Mesothelial cell of epicardium (in vitro differentiated cells): Measurements from ENCODE around the gene LENG9. TPM values are rescaled to one million over a fixed set of nuclear protein-coding genes. Genes with fewer than 3 reads are reported as not detected.

ENCODE experiments used
- DNase-seq, 2 experiments: peaks; one replicate each; pipeline ENCODE4 v3.0.0; 2021; ENCODE audit warnings: low spot score in 2 of 2; ENCODE audit not compliant: unreplicated experiment in 2 of 2
- H3K27ac Mint-ChIP-seq: 2 replicates; pipeline ENCODE4 v1.8.0; 2021; ENCODE audit warnings: mixed read lengths
- H3K27me3 Mint-ChIP-seq: 2 replicates; pipeline ENCODE4 v1.8.0; 2021; ENCODE audit warnings: low read depth, mixed read lengths
- H3K36me3 Mint-ChIP-seq: 2 replicates; pipeline ENCODE4 v1.8.0; 2021; ENCODE audit warnings: mixed read lengths
- H3K4me1 Mint-ChIP-seq: 2 replicates; pipeline ENCODE4 v1.8.0; 2021; ENCODE audit warnings: mixed read lengths
- H3K4me3 Mint-ChIP-seq: 2 replicates; pipeline ENCODE4 v1.8.0; 2021; ENCODE audit warnings: mild to moderate bottlenecking, moderate library complexity, mixed read lengths
- H3K9me3 Mint-ChIP-seq: 2 replicates; pipeline ENCODE4 v1.8.0; 2021; ENCODE audit warnings: mixed read lengths
- CTCF ChIP-seq: fragments of 200-600 bp; sonication (generic); IDR thresholded peaks from one replicate; pipeline ENCODE4 v1.5.0; 2021; ENCODE audit warnings: antibody characterized with exemption; ENCODE audit not compliant: unreplicated experiment
- total RNA-seq: library from RNA; stranded (reverse); gene quantifications from 3 replicates; pipeline ENCODE4 v1.2.1, GENCODE V29; 2021

Gene LENG9
- total RNA-seq, 1 donor from 2014 or later = 5.8 TPM

- H3K4me3 Mint-ChIP-seq = no peak overlapping the region
- no peaks in the 10 kb centered on the region for H3K36me3 Mint-ChIP-seq
- peaks cover 13% of the 10 kb centered on the region for H3K4me1 Mint-ChIP-seq
- H3K27ac Mint-ChIP-seq = no peak overlapping the region
- H3K9me3 Mint-ChIP-seq = no peaks in the 10 kb centered on the region
- peaks cover 26% of the 10 kb centered on the region for H3K27me3 Mint-ChIP-seq
- peak; percentile 64 for TF ChIP-seq CTCF
- DNase-seq = peak in 1 of 2 experiments; percentile 74
Measured at GRCh38 chr19:54481326-54481930, 17.9 kb upstream of the LENG9 start.

- no peaks in the 10 kb centered on the region for H3K9me3 Mint-ChIP-seq
- no peaks in the 10 kb centered on the region for H3K36me3 Mint-ChIP-seq
- H3K27me3 Mint-ChIP-seq = peaks cover 26% of the 10 kb centered on the region
- peaks cover 13% of the 10 kb centered on the region for H3K4me1 Mint-ChIP-seq
- TF ChIP-seq CTCF = no peak
- H3K4me3 Mint-ChIP-seq = no peak overlapping the region
- no peak for DNase-seq
- no peak overlapping the region for H3K27ac Mint-ChIP-seq
Measured at GRCh38 chr19:54480051-54480450, 16.5 kb upstream of the LENG9 start.

DNA sequence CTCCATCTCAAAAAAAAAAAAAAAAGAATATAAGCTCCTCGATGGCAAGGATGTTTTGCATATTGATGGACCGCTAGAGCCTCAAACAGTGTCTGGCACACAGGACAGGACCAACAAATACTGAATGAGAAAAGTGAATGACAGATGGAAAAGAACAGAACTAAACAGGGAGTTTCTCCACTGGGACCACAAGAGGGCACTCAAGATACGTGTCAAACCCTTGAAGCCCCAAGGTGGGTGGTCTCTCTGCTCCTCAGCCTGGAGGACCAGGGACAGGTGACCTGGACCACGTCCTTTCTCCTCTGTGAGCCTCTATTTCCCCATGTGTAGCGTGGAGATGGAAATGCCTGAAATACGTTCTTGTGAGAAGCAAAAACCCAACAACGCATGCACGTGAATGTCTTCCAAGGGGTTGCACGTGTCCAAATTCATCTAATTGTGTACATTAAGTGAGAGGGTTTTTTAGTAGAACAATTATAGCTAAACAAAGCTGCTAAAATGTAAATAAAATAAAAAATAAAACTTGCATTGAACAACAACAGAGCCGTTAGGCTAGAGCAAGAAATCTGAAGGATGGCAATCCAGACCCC lies 15.2 kb upstream of the LENG9 start:
- H3K4me1 Mint-ChIP-seq = peaks cover 21% of the 10 kb centered on the region
- no peak overlapping the region for H3K27ac Mint-ChIP-seq
- H3K4me3 Mint-ChIP-seq = no peak overlapping the region
- H3K27me3 Mint-ChIP-seq = peaks cover 23% of the 10 kb centered on the region
- TF ChIP-seq CTCF = peak; percentile 58
- no peaks in the 10 kb centered on the region for H3K36me3 Mint-ChIP-seq
- no peak for DNase-seq
- H3K9me3 Mint-ChIP-seq = no peaks in the 10 kb centered on the region

- Mint-ChIP-seq H3K4me3 (no peak overlapping the region), H3K36me3 (no peaks in the 10 kb centered on the region), H3K27ac (no peak overlapping the region), H3K9me3 (no peaks in the 10 kb centered on the region), H3K4me1 (peaks cover 28% of the 10 kb centered on the region), H3K27me3 (peaks cover 22% of the 10 kb centered on the region)
- DNase-seq = no peak
- no peak for TF ChIP-seq CTCF
Measured at GRCh38 chr19:54477650-54478049, 14.1 kb upstream of the LENG9 start.

GRCh38 chr19:54475706-54476105 lies 12.1 kb upstream of the LENG9 start:
- Mint-ChIP-seq H3K9me3 (no peaks in the 10 kb centered on the region), H3K27ac (no peak overlapping the region), H3K27me3 (peaks cover 16% of the 10 kb centered on the region), H3K4me3 (no peak overlapping the region), H3K4me1 (peaks cover 28% of the 10 kb centered on the region), H3K36me3 (no peaks in the 10 kb centered on the region)
- DNase-seq = no peak
- TF ChIP-seq CTCF = no peak
